Dedifferentiated amniotic fluid mesenchymal stem cell (primary cell): ENCODE results near the gene POR.
A peak's percentile ranks its signal among the peaks of the same experiment; 100 is the strongest.
"Not testable (repeated sequence)": the region's sequence is repeated elsewhere in the genome, so short reads cannot be mapped to it uniquely, and the experiment has no call there.

Source experiments
- DNase-seq: peaks from one replicate; pipeline ENCODE4 v3.0.0-alpha.2; 2016; ENCODE audit errors: extremely low spot score

The POR gene

DNA sequence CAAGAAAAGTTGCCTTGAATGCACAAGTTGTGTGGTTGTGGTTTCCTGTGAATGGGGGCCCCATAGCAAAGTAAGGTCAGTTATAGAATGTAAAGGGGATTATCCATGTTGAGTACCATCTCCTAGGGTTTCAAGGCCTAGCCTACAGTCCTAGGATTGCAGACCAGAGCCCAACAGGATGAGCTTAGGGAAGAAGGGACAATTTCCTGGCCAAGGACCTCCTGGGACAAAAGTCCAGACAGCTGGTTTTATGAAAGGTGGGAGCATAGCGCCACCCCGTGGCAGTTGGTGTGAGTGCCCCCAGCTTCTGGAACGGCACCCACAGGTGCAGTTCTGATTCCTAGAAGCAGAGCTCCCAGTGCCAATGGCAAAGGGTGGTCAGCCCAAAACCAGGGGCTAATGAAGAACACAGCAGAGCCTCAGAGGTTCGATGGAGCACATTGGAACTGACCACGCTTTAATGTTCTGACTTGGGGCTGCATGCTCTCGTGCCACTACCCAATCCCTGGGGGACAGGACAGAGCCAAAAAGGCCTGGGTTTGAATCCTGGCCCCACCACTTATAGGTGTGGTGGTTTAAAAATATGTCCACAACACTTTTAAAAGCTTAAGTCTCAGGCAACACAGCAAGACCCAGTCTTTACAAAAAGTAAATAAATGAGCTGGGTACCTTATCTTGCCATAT lies 105.2 kb downstream of the POR start:
- DNase-seq: peak; percentile 40

DNA sequence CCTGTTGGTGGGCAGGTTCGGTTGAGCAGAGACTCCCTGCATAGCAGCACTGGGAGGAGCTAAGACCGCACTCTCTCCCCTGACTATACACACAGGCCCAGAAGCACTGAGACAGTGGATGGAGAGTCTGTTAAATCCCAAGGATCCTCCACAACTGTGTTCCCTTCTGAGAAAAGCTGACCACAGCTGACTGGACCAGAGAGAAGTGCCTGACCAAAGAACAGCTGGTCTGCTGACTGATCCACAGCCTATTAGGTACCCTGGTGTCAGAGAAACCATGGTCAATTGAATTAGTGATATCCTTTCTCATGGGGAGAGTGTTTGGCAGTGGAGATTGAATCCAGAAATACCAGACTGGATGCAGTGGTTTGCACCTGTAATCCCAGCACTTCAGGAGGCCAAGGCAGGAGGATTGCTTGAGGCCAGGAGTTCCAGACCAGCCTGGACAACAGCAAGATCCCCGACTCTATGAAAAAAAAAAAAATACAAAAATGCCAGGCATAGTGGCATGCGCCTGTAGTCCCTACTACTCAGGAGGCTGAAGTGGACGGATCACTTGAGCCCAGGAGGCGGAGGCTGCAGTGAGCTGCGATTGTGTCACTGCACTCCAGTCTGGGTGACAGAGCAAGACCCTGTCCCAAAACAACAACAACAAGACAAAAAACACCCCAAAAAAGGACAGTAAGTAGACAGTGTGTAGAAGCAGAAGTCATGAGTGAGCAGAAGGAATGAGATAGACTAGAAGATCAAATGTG lies 107.2 kb downstream of the POR start:
- DNase-seq: no peak

DNA sequence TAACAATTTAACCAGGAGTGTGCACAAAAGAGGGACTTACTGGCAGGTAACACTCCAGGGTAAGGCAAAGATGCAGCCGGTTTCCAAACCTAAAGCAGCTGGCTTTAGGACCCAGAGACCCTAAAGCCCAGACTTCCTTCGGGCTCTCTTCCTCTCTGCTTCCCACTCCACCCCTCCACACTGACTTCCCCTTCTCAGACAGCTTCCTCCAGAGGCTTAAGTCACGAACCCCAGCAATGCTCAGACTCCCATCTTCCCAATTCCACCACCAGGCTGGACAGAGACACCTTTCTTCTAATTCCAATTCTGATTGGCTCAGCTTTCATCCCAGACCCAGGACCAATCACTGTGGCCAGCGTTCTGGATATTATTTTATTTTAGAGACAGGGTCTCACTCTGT lies 108.0 kb downstream of the POR start:
- DNase-seq: no peak

DNA sequence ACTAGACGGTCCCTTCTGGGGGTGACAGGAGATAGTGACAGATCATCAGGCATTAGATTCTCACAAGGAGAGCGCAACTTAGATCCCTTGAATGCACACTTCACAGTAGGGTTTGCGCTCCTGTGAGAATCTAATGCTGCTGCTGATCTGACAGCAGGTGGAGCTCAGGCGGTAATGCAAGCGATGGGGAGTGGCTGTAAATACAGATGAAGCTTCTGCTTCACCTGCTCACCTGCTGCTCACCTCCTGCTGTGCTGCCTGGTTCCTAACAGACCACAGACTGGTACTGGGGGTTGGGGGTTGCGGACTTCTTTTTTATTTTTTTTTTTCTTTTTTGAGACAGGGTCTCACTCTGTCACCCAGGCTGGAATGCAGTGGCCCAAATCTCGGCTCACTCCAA lies 114.7 kb downstream of the POR start:
- not testable (repeated sequence) for DNase-seq

DNA sequence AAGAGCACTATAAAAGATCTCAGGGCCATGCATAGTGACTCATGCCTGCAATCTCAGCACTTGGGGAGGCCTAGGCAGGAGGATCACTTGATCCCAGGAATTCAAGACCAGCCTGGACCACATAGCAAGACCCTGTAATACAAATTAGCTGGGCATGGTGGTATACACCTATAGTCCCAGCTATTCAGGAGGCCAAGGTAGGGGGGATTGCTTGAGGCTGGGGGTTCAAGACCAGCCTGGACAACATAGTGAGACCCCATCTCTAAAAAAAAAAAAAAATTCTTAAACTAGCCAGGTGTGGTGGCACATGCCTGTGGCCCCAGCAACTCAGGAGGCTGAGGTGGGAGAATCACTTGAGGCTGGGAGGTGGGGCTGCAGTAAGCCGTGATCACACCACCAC lies 117.0 kb downstream of the POR start:
- DNase-seq: no peak
